Kidney glomerular epithelial cell (primary cell): ENCODE measurements around the gene CDK5RAP2.

Experiments
- DNase-seq: peaks from one replicate; lab custom pipeline; 2025; lab: John Stamatoyannopoulos, UW

The CDK5RAP2 gene

GRCh38 chr9:120436446-120436845 is 143.5 kb downstream of the CDK5RAP2 start:
- DNase-seq = no peak

GRCh38 chr9:120435091-120435490 is 144.9 kb downstream of the CDK5RAP2 start:
- no peak for DNase-seq

GRCh38 chr9:120434532-120434931 is 145.4 kb downstream of the CDK5RAP2 start:
- DNase-seq = no peak

GRCh38 chr9:120433701-120434100 is 146.3 kb downstream of the CDK5RAP2 start:
- no peak for DNase-seq

- no peak for DNase-seq
These were observed 147.4 kb downstream of the CDK5RAP2 start for GRCh38 chr9:120432600-120432999.

- DNase-seq = no peak
These were observed 148.7 kb downstream of the CDK5RAP2 start for GRCh38 chr9:120431268-120431667.

- no peak for DNase-seq
These were observed 155.7 kb downstream of the CDK5RAP2 start for GRCh38 chr9:120424248-120424647.

GRCh38 chr9:120423812-120424211 is 156.2 kb downstream of the CDK5RAP2 start:
- DNase-seq = no peak

GRCh38 chr9:120421977-120422376 is 158.0 kb downstream of the CDK5RAP2 start:
- no peak for DNase-seq

GRCh38 chr9:120418315-120418714 is 161.7 kb downstream of the CDK5RAP2 start:
- DNase-seq = no peak

GRCh38 chr9:120416781-120417427 is 163.1 kb downstream of the CDK5RAP2 start:
- no peak for DNase-seq

- no peak for DNase-seq
These were observed 166.6 kb downstream of the CDK5RAP2 start for GRCh38 chr9:120413121-120414048.

GRCh38 chr9:120412425-120412951 is 167.5 kb downstream of the CDK5RAP2 start:
- peak; percentile 26 for DNase-seq

- no peak for DNase-seq
These were observed 168.0 kb downstream of the CDK5RAP2 start for GRCh38 chr9:120411862-120412424.

- DNase-seq = no peak
These were observed 169.0 kb downstream of the CDK5RAP2 start for GRCh38 chr9:120410925-120411501.

GRCh38 chr9:120408680-120409258 is 171.2 kb downstream of the CDK5RAP2 start:
- DNase-seq = no peak

GRCh38 chr9:120405860-120406259 is 174.1 kb downstream of the CDK5RAP2 start:
- no peak for DNase-seq

- DNase-seq = no peak
These were observed 174.8 kb downstream of the CDK5RAP2 start for GRCh38 chr9:120405134-120405533.

GRCh38 chr9:120403543-120403856 is 176.5 kb downstream of the CDK5RAP2 start:
- no peak for DNase-seq

GRCh38 chr9:120402741-120403542 is 177.0 kb downstream of the CDK5RAP2 start:
- peak; percentile 97 for DNase-seq

- DNase-seq = no peak
These were observed 180.0 kb downstream of the CDK5RAP2 start for GRCh38 chr9:120399940-120400339.
